HUES48 (cell line): Measurements from ENCODE around the gene SIGLECL1.

Source experiments
- H3K27ac ChIP-seq: one replicate; pipeline ENCODE4 v1.7.0; 2013; ENCODE audit warnings: low read depth, low read length, inconsistent platforms
- H3K27me3 ChIP-seq: 2 replicates; pipeline ENCODE4 v1.6.1; 2013; ENCODE audit warnings: mild to moderate bottlenecking, low read length; ENCODE audit not compliant: control insufficient read depth, insufficient read depth
- H3K36me3 ChIP-seq: 2 replicates; pipeline ENCODE4 v1.6.1; 2013; ENCODE audit warnings: low read length; ENCODE audit not compliant: control insufficient read depth, insufficient read depth
- H3K4me1 ChIP-seq: 2 replicates; pipeline ENCODE4 v1.6.1; 2013; ENCODE audit warnings: mild to moderate bottlenecking, low read length; ENCODE audit not compliant: control insufficient read depth, insufficient read depth
- H3K4me3 ChIP-seq: 2 replicates; pipeline ENCODE4 v1.5.1; 2013; ENCODE audit warnings: mild to moderate bottlenecking, low read depth, low read length
- H3K9ac ChIP-seq: 2 replicates; pipeline ENCODE4 v1.6.1; 2013; ENCODE audit warnings: mild to moderate bottlenecking, low read depth, low read length, moderate library complexity
- H3K9me3 ChIP-seq: 2 replicates; pipeline ENCODE4 v1.6.1; 2013; ENCODE audit warnings: low read length; ENCODE audit not compliant: control insufficient read depth, insufficient read depth

SIGLECL1 gene

GRCh38 chr19:51253088-51253806 lies 2.4 kb downstream of the SIGLECL1 start:
- H3K9me3 ChIP-seq: no peaks in the 10 kb centered on the region
- no peak overlapping the region for H3K9ac ChIP-seq
- H3K27ac ChIP-seq: no peak overlapping the region
- H3K36me3 ChIP-seq: no peaks in the 10 kb centered on the region
- H3K4me1 ChIP-seq: no peaks in the 10 kb centered on the region
- no peak overlapping the region for H3K4me3 ChIP-seq
- no peaks in the 10 kb centered on the region for H3K27me3 ChIP-seq

DNA sequence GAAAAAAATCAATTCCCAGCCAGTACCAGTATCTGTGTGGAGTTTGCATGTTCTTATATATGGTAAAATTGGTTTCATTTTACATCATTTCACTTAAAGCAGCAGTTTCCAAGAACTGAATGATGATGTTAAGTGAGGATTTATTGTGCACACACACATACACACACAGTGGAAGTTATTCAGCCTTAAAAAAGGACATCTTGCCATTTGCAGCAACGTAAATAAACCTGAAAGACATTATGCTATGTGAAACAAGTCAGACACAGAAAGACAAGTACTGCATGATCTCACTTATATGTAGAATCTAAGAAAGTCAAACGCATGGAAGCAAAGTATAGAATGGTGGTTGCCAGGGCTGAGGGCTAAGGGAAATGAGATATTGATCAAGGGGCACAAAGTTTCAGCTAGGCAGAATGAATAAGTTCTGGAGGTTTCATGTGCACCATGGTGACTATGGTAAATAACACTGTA lies 5.3 kb downstream of the SIGLECL1 start:
- Histone ChIP-seq H3K27me3 (no peaks in the 10 kb centered on the region), H3K27ac (no peak overlapping the region), H3K9ac (no peak overlapping the region), H3K36me3 (no peaks in the 10 kb centered on the region), H3K4me1 (peaks cover 10% of the 10 kb centered on the region; the same call in 1 of the 2 replicates), H3K4me3 (no peak overlapping the region), H3K9me3 (no peaks in the 10 kb centered on the region)

DNA sequence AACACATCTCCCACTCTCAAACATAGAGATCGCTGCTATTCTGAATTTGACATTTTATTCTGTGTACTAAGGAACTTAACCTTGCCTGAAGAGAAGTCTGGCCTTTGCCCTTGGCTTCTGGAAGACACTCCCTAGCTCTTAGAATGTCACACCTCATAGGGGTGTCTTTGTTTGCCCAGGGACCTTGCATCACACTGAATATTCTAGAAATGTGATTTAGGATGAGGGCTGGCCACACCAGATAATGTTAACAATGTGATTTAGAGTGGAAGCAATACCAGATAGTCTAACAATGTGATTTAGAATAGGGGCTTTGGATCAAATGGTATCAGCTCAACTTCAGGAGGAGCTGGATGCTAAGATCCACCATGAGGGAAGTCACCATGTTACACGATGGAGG lies 6.6 kb downstream of the SIGLECL1 start:
- Histone ChIP-seq H3K9ac (no peak overlapping the region), H3K4me1 (peaks cover 10% of the 10 kb centered on the region; the same call in 1 of the 2 replicates), H3K9me3 (no peaks in the 10 kb centered on the region), H3K36me3 (no peaks in the 10 kb centered on the region), H3K4me3 (no peak overlapping the region), H3K27ac (no peak overlapping the region), H3K27me3 (no peaks in the 10 kb centered on the region)

GRCh38 chr19:51258165-51259160 lies 7.6 kb downstream of the SIGLECL1 start:
- no peaks in the 10 kb centered on the region for H3K9me3 ChIP-seq
- H3K27ac ChIP-seq: no peak overlapping the region
- peaks cover 10% of the 10 kb centered on the region; the same call in 1 of the 2 replicates for H3K4me1 ChIP-seq
- no peaks in the 10 kb centered on the region for H3K27me3 ChIP-seq
- H3K4me3 ChIP-seq: no peak overlapping the region
- H3K9ac ChIP-seq: no peak overlapping the region
- no peaks in the 10 kb centered on the region for H3K36me3 ChIP-seq

DNA sequence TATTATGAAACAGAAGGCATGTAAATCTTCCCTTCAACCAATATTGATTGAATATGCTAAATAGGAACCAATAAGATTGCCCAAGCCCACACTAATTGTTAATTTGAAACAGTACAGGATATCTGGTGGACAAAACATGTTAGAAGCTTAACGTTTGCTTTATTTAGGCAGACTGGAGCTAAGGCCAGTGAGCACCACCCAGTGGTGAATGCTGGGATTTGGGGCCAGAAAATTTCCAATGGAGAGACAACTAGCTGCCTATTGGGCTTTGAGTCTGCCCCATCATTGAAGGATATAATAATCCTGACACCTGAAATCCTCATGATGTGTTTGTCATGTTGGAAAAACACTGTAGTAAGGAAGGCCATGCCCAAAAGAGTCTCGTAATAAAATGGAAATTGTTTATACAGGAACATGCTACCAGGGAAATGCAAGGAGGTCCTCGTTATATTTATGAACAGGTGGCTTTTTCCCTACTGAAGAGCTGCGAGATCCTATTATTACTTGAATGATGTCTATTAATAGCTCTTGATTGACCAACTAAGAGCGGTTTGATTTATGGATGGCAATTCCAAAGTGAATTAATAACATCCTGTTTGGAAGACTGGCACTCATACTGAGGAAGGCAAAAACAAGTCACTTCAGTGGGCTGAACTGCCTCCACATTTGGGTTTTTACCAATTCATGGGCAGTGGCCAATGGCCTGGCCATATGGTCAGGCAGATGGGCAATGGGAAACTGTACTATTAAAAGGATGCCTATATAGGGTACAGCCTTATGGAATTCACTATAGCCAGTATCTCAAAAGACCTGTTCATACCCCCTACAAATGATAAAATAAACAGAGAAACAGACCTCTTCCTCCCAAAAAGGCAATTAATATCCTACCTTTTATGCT lies 8.7 kb downstream of the SIGLECL1 start:
- Histone ChIP-seq H3K27ac (no peak overlapping the region), H3K36me3 (no peaks in the 10 kb centered on the region), H3K9ac (no peak overlapping the region), H3K4me1 (peaks cover 10% of the 10 kb centered on the region; the same call in 1 of the 2 replicates), H3K4me3 (no peak overlapping the region), H3K9me3 (no peaks in the 10 kb centered on the region), H3K27me3 (no peaks in the 10 kb centered on the region)

- peaks cover 5% of the 10 kb centered on the region; the same call in 1 of the 2 replicates for H3K4me1 ChIP-seq
- H3K9ac ChIP-seq: no peak overlapping the region
- no peak overlapping the region for H3K27ac ChIP-seq
- no peaks in the 10 kb centered on the region for H3K9me3 ChIP-seq
- H3K36me3 ChIP-seq: no peaks in the 10 kb centered on the region
- H3K4me3 ChIP-seq: no peak overlapping the region
- no peaks in the 10 kb centered on the region for H3K27me3 ChIP-seq
Measured at GRCh38 chr19:51263808-51264207, 12.9 kb downstream of the SIGLECL1 start.

- Histone ChIP-seq H3K27ac (no peak overlapping the region), H3K4me1 (no peaks in the 10 kb centered on the region), H3K9me3 (no peaks in the 10 kb centered on the region), H3K36me3 (no peaks in the 10 kb centered on the region), H3K9ac (no peak overlapping the region), H3K4me3 (no peak overlapping the region), H3K27me3 (no peaks in the 10 kb centered on the region)
Measured at GRCh38 chr19:51271067-51271466, 20.2 kb downstream of the SIGLECL1 start.

DNA sequence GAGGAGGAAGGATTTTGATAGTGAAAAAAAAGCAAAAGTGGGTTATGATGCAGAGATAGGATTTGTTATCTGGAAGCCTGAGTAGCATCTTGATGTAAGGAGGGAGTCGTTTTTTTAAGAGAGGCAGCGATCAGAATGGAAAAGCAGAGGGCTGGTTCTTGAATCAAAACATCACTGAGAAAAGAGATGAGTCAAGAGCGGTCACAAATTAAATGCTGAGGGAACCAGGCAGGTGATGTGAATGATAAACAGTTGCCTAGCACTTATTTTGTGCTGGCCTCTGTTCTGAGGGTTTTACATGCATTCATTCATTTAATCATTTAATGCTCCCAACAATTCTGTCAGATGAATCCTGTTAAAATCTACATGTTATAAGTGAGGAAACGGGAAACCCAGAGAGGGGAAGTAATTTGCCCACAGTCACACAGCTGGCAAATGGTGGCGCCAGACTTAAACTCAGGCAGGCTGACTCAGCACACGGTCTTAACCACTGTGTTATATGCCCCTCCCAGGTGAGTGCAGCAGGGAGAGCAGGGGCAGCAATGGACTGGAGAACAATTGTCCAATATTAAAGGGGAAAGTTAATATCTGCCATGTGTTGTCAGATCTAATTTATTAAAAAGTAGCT lies 21.4 kb downstream of the SIGLECL1 start:
- no peak overlapping the region for H3K27ac ChIP-seq
- H3K9me3 ChIP-seq: no peaks in the 10 kb centered on the region
- no peaks in the 10 kb centered on the region for H3K4me1 ChIP-seq
- H3K4me3 ChIP-seq: no peak overlapping the region
- H3K36me3 ChIP-seq: no peaks in the 10 kb centered on the region
- no peaks in the 10 kb centered on the region for H3K27me3 ChIP-seq
- no peak overlapping the region for H3K9ac ChIP-seq

DNA sequence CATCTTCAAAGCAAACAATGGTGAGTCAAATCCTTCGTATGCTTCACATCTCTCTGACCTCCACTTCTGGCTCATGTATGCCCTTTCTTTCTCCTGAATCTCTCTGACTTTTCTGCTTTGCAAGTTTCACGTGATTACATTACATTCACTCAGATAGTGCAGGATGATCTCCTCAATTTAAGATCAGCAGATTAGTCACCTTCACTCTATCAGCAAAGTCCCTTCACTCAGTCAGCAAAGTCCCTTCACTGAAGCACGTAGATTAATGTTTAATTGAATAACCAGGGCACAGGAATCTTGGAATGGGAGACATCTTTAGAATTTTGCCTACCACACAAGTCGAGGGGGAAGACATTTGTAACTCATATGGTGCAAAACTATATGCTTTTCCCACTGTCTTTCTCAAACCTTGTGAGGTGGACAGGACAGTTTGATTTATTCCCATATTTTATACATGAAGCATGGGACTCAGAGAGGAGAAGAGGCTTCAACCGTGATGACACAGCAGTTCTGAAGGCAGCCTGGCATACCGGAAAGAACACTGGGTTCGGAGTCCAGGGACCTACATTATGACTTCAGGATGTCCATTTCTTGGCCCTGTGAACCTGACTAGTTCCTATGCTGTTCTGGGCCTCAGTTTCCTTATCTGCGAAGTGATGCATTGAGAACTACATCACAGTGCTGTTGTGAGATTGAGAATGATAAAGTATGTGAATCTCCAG lies 23.3 kb downstream of the SIGLECL1 start:
- no peaks in the 10 kb centered on the region for H3K36me3 ChIP-seq
- H3K9ac ChIP-seq: no peak overlapping the region
- H3K4me3 ChIP-seq: no peak overlapping the region
- no peak overlapping the region for H3K27ac ChIP-seq
- H3K9me3 ChIP-seq: no peaks in the 10 kb centered on the region
- no peaks in the 10 kb centered on the region for H3K27me3 ChIP-seq
- H3K4me1 ChIP-seq: no peaks in the 10 kb centered on the region
